ENCODE results near the gene GPR107. TPM values are rescaled to one million over a fixed set of nuclear protein-coding genes. Genes with fewer than 3 reads are reported as not detected.
"Not testable (repeated sequence)": the region's sequence is repeated elsewhere in the genome, so short reads cannot be mapped to it uniquely, and the experiment has no call there.

Gene GPR107
- total RNA-seq = 10 to 100 TPM; 18.9 to 27.0 (median 23.2) TPM

- H3K27ac ChIP-seq = peak within 1 kb of the TSS; percentile 92 to 98 (median 96)
- intact Hi-C loops (cut with DNase I) = no loop called here
- WGBS, 2 donors = 0% methylated on average over 8 to 22 of the region's 64 CpGs
- DNase-seq = no peak
- no peaks in the 10 kb centered on the region for H3K9me3 ChIP-seq
- peak within 1 kb of the TSS; percentile 78 to 100 (median 91) for H3K4me3 ChIP-seq
- TF ChIP-seq POLR2A (IDR thresholded peaks at IDR 0.05) = peak in 2 of 4 donors; percentile 66 to 80
- TF ChIP-seq CTCF (IDR thresholded peaks at IDR 0.05) = peak in 1 of 6 experiments; percentile 17
- H3K27me3 ChIP-seq = no peaks in the 10 kb centered on the region
- peaks cover 0 to 10% (median 0%) of the 10 kb centered on the region in 3 donors for H3K36me3 ChIP-seq
- H3K4me1 ChIP-seq = peaks cover 25 to 55% (median 29%) of the 10 kb centered on the region in 3 donors
These were observed at the start of gene GPR107 for GRCh38 chr9:130053504-130054324. TSS of gene GPR107 (plus strand) at chr9:130053906. CDS start at chr9:130053933, 27 bp downstream.

- WGBS, 2 donors = 76 to 80% methylated on average over 7 to 8 of the region's 8 CpGs
- TF ChIP-seq POLR2A (IDR thresholded peaks at IDR 0.05) (no peak), CTCF (IDR thresholded peaks at IDR 0.05) (no peak)
- intact Hi-C loops (cut with DNase I) = no loop called here
- Histone ChIP-seq H3K4me3 (no peak overlapping the region), H3K9me3 (no peaks in the 10 kb centered on the region), H3K36me3 (peaks cover 0 to 4% (median 0%) of the 10 kb centered on the region in 3 donors), H3K27me3 (no peaks in the 10 kb centered on the region), H3K4me1 (peaks cover under 1 to 48% (median 4%) of the 10 kb centered on the region in 3 donors), H3K27ac (no peak overlapping the region)
- no peak for DNase-seq
These were observed 49.7 kb upstream of the GPR107 start for GRCh38 chr9:130003943-130004552.

- intact Hi-C loops (cut with DNase I); DNase-seq; H3K36me3 ChIP-seq; H3K9me3 ChIP-seq; H3K4me3 ChIP-seq; H3K27me3 ChIP-seq: not testable (repeated sequence)
- WGBS, 2 donors = 85 to 92% methylated on average over 6 of the region's 6 CpGs
- H3K4me1 ChIP-seq = peaks cover 0 to 47% (median 6%) of the 10 kb centered on the region in 3 donors
- peak overlapping the region in 2 of 4 donors; percentile 46 to 49 for H3K27ac ChIP-seq
These were observed 46.8 kb upstream of the GPR107 start for GRCh38 chr9:130006952-130007351.

- Histone ChIP-seq H3K36me3 (no peaks in the 10 kb centered on the region), H3K27ac (peak overlapping the region in 2 of 4 donors; percentile 43 to 46), H3K9me3 (no peaks in the 10 kb centered on the region), H3K27me3 (no peaks in the 10 kb centered on the region), H3K4me1 (peaks cover 0 to 47% (median 6%) of the 10 kb centered on the region in 3 donors), H3K4me3 (no peak overlapping the region)
- no peak for DNase-seq
- TF ChIP-seq CTCF (IDR thresholded peaks at IDR 0.05) (no peak), POLR2A (IDR thresholded peaks at IDR 0.05) (no peak)
- WGBS, 2 donors = 70 to 76% methylated on average over 4 of the region's 5 CpGs
- intact Hi-C loops (cut with DNase I) = no loop called here
These were observed 45.2 kb upstream of the GPR107 start for GRCh38 chr9:130008538-130008937.

- not testable (repeated sequence) for H3K9me3 ChIP-seq
These were observed 44.2 kb upstream of the GPR107 start for GRCh38 chr9:130009546-130009945.

More at GRCh38 chr9:130009546-130009945, 44.2 kb upstream of the GPR107 start:
- peak overlapping the region in 1 of 4 donors; percentile 5 for H3K27ac ChIP-seq
- H3K4me1 ChIP-seq = peaks cover 0 to 42% (median 6%) of the 10 kb centered on the region in 3 donors
- intact Hi-C loops (cut with DNase I); DNase-seq; H3K4me3 ChIP-seq; H3K36me3 ChIP-seq; H3K27me3 ChIP-seq: not testable (repeated sequence)
- 92 to 95% methylated on average over 7 to 10 of the region's 10 CpGs for WGBS, 2 donors

Data from esophagus squamous epithelium (tissue), 5 donors.